ENCODE data around the gene PNPLA7.

DNA sequence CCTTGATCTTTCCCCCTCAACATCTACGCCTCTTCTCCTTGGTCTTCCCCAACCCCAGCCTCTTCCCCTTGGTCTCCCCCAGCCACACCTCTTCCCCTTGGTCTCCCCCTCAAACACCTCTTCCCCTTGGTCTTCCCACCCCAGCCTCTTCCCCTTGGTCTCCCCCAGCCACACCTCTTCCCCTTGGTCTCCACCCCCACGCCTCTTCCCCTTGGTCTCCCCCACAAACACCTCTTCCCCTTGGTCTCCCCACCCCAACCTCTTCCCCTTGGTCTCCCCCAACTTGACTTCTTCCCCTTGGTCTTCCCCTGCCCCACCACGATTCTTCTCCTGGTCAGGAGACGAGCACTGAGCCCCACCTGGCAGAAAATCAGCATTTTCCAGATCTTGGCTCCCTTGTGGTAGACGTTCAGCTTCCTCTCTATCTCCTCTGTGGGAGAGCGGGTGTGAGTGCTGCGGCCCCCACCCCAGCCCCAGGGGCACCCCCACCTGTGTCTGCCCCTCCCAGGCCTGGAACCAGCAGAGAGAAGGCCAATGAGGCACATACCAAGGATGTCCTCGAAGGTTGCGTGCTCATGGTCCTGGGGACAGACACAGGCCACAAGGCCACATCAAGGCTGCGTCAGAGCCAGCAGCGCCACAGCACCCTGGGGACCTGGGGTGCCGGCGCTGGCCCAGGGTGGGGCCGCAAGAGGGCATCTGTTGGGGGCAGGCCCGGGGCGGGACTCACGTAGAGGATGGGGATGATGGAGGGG, 98.0 kb downstream of the PNPLA7 start:
- TF ChIP-seq, protein P1, sequence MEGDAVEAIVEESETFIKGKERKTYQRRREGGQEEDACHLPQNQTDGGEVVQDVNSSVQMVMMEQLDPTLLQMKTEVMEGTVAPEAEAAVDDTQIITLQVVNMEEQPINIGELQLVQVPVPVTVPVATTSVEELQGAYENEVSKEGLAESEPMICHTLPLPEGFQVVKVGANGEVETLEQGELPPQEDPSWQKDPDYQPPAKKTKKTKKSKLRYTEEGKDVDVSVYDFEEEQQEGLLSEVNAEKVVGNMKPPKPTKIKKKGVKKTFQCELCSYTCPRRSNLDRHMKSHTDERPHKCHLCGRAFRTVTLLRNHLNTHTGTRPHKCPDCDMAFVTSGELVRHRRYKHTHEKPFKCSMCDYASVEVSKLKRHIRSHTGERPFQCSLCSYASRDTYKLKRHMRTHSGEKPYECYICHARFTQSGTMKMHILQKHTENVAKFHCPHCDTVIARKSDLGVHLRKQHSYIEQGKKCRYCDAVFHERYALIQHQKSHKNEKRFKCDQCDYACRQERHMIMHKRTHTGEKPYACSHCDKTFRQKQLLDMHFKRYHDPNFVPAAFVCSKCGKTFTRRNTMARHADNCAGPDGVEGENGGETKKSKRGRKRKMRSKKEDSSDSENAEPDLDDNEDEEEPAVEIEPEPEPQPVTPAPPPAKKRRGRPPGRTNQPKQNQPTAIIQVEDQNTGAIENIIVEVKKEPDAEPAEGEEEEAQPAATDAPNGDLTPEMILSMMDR (IDR thresholded peaks at IDR 0.05), result no peak
- no peak for TF ChIP-seq POLR2A (IDR thresholded peaks at IDR 0.05)
